ENCODE results near the gene MFRP. TPM values are rescaled to one million over a fixed set of nuclear protein-coding genes. Genes with fewer than 3 reads are reported as not detected.

Gene MFRP
- total and polyA plus RNA-seq, 9 of the 15 experiments (the other 6 are each of a cell fraction or from before 2014, with no cell fraction given): not detected

DNA sequence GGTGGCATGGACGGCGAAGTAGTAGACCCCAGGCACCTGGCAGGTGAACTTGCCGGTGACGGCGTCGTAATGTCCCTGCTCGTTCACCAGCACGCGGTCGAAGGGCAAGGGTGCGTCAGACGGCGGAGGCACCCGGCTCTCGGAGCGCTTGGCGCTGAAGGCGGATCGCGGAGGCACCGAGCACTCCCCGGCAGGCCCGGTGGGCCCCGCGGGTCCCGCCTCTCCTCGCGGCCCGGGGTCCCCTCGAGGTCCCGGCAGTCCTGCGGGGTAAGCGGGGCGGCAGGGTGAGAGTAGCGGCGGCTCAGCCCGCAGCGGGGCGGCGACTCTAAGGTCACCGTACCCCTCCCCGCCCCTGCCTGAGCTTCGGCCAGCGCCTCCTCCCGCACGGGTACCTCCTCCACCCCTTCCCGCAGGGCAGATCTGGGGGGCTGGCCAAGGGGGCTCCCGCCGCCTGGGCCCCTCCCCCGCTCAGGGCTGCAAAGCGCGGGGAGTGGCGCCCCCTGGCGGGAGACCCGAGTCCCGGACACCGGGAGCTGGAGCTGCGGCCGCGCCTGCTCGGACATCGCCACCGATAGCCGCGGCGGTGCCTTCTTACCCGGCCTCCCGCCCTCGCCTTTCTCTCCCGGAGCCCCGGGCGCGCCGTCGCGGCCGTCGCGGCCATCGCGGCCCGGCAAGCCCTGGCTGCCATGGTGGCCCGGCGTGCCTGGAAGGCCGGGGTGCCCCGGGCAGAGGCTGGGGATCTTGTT, 6.7 kb downstream of the MFRP start (continued):
- TF ChIP-seq, protein P1, sequence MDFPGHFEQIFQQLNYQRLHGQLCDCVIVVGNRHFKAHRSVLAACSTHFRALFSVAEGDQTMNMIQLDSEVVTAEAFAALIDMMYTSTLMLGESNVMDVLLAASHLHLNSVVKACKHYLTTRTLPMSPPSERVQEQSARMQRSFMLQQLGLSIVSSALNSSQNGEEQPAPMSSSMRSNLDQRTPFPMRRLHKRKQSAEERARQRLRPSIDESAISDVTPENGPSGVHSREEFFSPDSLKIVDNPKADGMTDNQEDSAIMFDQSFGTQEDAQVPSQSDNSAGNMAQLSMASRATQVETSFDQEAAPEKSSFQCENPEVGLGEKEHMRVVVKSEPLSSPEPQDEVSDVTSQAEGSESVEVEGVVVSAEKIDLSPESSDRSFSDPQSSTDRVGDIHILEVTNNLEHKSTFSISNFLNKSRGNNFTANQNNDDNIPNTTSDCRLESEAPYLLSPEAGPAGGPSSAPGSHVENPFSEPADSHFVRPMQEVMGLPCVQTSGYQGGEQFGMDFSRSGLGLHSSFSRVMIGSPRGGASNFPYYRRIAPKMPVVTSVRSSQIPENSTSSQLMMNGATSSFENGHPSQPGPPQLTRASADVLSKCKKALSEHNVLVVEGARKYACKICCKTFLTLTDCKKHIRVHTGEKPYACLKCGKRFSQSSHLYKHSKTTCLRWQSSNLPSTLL (IDR thresholded peaks at IDR 0.05): no peak
- TF ChIP-seq ZFP36 (IDR thresholded peaks at IDR 0.05; ENCODE audit: low read depth, low read length, partially characterized antibody): peak; percentile 18
- TF ChIP-seq MAZ (CRISPR knock-in tag; conservative IDR thresholded peaks at IDR 0.05 in 1 of 2, IDR thresholded peaks at IDR 0.05 in 1 of 2): peak; percentile 89
- TF ChIP-seq CREBBP (IDR thresholded peaks at IDR 0.05; ENCODE audit: low read depth, low read length): no peak
- TF ChIP-seq, protein P2, sequence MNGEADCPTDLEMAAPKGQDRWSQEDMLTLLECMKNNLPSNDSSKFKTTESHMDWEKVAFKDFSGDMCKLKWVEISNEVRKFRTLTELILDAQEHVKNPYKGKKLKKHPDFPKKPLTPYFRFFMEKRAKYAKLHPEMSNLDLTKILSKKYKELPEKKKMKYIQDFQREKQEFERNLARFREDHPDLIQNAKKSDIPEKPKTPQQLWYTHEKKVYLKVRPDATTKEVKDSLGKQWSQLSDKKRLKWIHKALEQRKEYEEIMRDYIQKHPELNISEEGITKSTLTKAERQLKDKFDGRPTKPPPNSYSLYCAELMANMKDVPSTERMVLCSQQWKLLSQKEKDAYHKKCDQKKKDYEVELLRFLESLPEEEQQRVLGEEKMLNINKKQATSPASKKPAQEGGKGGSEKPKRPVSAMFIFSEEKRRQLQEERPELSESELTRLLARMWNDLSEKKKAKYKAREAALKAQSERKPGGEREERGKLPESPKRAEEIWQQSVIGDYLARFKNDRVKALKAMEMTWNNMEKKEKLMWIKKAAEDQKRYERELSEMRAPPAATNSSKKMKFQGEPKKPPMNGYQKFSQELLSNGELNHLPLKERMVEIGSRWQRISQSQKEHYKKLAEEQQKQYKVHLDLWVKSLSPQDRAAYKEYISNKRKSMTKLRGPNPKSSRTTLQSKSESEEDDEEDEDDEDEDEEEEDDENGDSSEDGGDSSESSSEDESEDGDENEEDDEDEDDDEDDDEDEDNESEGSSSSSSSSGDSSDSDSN (IDR thresholded peaks at IDR 0.05; ENCODE audit: borderline replicate concordance in 1 of 2, low read depth in 2 of 2, low read length in 2 of 2): peak; percentile 92 to 95; a peak in 3 of 4 replicates
- peak; percentile 34; the same call in 1 of the 2 replicates for TF ChIP-seq ARID1B (IDR thresholded peaks at IDR 0.05)
- no peak for TF ChIP-seq RFX5 (IDR thresholded peaks at IDR 0.05; ENCODE audit: low read depth, low read length)
- TF ChIP-seq HDAC3 (IDR thresholded peaks at IDR 0.05; ENCODE audit: borderline replicate concordance, partially characterized antibody): no peak
- TF ChIP-seq CBX1 (IDR thresholded peaks at IDR 0.05; ENCODE audit: low read depth): peak; percentile 81; the same call in 1 of the 2 replicates
- TF ChIP-seq, protein P3, sequence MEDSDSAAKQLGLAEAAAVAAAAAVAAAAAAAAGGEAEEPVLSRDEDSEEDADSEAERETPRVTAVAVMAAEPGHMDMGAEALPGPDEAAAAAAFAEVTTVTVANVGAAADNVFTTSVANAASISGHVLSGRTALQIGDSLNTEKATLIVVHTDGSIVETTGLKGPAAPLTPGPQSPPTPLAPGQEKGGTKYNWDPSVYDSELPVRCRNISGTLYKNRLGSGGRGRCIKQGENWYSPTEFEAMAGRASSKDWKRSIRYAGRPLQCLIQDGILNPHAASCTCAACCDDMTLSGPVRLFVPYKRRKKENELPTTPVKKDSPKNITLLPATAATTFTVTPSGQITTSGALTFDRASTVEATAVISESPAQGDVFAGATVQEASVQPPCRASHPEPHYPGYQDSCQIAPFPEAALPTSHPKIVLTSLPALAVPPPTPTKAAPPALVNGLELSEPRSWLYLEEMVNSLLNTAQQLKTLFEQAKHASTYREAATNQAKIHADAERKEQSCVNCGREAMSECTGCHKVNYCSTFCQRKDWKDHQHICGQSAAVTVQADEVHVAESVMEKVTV (CRISPR knock-in tag; IDR thresholded peaks at IDR 0.05): peak; percentile 40; the same call in 1 of the 2 replicates
- no peak for TF ChIP-seq MCM5 (IDR thresholded peaks at IDR 0.05; ENCODE audit: low read depth)
- TF ChIP-seq, protein P4, sequence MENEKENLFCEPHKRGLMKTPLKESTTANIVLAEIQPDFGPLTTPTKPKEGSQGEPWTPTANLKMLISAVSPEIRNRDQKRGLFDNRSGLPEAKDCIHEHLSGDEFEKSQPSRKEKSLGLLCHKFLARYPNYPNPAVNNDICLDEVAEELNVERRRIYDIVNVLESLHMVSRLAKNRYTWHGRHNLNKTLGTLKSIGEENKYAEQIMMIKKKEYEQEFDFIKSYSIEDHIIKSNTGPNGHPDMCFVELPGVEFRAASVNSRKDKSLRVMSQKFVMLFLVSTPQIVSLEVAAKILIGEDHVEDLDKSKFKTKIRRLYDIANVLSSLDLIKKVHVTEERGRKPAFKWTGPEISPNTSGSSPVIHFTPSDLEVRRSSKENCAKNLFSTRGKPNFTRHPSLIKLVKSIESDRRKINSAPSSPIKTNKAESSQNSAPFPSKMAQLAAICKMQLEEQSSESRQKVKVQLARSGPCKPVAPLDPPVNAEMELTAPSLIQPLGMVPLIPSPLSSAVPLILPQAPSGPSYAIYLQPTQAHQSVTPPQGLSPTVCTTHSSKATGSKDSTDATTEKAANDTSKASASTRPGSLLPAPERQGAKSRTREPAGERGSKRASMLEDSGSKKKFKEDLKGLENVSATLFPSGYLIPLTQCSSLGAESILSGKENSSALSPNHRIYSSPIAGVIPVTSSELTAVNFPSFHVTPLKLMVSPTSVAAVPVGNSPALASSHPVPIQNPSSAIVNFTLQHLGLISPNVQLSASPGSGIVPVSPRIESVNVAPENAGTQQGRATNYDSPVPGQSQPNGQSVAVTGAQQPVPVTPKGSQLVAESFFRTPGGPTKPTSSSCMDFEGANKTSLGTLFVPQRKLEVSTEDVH (IDR thresholded peaks at IDR 0.05; ENCODE audit: low read depth, partially characterized antibody): peak; percentile 30
- TF ChIP-seq STAG1 (CRISPR knock-in tag; IDR thresholded peaks at IDR 0.05; ENCODE audit: borderline replicate concordance): peak; percentile 59
- TF ChIP-seq, protein P5, sequence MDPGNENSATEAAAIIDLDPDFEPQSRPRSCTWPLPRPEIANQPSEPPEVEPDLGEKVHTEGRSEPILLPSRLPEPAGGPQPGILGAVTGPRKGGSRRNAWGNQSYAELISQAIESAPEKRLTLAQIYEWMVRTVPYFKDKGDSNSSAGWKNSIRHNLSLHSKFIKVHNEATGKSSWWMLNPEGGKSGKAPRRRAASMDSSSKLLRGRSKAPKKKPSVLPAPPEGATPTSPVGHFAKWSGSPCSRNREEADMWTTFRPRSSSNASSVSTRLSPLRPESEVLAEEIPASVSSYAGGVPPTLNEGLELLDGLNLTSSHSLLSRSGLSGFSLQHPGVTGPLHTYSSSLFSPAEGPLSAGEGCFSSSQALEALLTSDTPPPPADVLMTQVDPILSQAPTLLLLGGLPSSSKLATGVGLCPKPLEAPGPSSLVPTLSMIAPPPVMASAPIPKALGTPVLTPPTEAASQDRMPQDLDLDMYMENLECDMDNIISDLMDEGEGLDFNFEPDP (CRISPR knock-in tag; IDR thresholded peaks at IDR 0.05): no peak

All from K562 (cell line).